NCI-H1930 (cell line): ENCODE data around the gene TANK.
"Not testable (repeated sequence)": the region's sequence is repeated elsewhere in the genome, so short reads cannot be mapped to it uniquely, and the experiment has no call there.

Source experiments
- DNase-seq, 2 experiments: peaks; one replicate each; lab custom pipeline; 2025; lab: John Stamatoyannopoulos, UW

The TANK gene

DNA sequence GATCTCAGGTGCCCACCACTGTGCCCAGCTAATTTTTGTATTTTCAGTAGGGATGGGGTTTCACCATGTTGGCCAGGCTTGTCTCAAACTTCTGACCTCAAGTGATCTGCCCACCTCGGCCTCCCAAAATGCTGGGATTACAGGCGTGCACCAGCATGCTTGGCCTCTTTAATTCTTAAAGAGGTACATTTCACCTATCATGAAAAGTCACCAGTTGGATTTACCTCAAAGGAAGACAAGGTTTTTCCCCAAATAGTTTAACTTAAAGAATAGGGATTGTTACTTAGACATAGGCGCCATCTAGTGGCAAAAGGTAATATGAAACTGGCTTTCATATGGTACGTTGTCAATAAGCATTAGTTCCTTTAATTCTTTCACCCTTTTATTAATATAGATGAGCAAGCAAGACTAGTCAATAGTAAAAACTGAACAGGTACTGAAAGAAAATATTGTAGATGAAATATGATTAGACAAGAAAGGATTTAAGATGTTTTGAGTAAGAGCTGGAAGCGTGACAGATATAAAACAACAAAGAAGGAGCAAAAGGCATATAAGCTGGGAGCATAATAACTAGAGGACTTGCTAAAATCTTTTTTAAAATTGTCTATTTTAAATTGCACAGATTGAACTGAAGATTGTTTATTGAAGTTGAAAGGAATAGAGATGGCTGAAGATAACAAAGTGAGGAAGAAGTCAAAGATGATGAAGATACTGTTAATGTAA, 113.0 kb downstream of the TANK start:
- DNase-seq, result peak; percentile 15 to 34

DNA sequence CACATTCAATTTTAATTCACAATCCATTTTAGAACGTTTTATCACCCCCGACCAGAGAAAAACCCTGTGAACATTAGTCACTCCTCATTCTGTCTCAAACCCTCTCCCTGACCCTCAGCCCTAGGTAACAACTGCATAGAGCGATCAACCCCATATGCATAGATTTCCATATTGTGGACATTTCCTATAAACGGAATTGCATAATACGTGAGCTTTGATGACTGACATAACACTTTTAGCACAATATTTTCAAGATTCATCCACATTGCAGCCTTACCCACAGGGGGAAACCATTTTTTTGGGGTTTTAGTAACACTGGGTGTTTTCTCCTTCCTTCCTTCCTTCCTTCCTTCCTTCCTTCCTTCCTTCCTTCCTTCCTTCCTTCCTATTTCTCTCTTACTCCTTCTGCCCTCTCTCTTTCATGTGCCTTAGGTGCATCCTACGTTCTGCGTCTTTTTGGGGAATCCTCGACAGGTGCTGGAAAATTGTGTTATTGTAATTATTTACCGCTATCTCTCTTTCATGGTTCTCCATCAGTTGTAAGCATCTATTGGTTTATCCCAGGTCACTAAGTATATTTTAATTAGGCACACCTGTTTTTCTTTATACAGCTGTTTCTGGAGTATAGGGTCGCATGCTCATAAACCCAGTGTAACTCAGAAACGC, 118.5 kb downstream of the TANK start:
- DNase-seq, result not testable (repeated sequence)

DNA sequence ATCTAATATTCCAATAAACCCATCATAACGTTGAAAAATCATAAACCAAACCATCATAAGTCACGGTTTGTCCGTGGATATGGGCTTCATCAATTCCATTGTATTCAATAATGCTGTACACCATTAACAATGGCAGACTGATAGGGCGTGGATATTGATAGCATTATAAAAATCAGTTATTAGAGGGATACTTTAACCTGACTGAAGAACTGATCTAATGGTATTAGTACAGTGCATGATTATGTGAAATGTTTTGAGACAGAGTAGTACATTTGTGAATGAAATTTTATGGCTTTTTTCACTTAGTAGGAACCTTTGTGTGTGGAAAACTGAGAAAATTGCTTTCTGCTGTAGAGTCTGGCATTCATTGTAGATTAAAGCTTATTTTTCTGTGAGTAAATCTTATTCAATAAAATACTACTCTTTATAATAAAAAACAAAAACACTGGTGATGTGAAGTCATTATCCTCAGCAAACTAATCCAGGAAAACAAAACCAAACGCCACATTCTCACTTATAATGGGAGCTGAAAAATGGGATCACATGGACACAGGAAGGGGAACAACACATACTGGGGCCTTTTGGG, 119.1 kb downstream of the TANK start:
- DNase-seq, result not testable (repeated sequence)

DNA sequence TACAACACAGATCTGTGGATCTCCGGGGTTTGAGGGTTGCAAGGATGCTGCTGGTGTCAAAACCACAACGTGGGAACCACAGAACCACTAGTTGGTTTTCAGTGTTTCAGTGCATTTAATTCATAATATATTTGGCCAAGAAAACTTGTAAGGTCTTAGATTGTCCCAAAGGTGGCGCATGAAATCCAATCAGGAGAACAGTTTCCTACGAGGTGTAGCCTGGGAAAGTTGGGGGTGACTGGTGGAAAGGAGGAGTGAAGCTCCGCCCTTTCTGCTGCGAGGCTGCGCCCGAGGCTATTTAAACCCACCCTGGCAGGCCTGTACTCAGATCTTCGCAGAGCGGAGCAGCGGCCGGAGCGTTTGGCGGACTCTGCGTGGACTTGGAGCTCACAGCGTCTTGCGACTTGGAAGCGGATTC, 120.7 kb downstream of the TANK start:
- not testable (repeated sequence) for DNase-seq

DNA sequence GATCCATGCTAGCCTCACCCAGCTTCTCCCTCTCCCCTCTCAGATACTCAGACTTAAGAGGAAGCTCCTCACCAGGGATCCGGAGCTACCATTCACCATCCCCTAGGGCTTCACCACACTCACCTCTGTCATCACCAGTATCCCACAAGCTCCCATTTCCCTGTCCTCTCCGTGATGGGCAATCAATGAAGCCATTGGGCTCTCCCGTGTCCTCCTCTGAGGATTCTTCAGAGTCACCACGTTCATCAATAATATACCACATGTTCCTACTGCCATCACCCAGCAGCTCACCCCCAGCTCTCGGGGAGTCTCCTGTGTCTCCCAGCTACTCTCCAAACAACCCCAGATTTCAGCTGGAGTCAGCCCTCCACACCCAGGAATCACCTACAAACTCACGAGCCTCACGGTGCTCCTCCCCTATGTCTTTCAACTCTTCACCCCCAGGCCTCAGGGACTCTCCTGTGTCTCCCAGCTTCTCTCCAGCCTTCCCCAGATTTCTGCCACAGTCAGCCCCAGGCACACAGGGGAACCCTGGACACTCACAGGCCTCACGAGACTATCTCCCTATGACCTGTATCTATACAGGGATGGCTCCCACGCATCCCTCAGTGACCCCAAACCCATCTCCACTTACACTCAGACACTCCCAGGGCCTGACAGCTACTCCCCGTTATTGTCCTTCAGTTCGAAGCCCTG, 121.5 kb downstream of the TANK start:
- DNase-seq, result not testable (repeated sequence)

DNA sequence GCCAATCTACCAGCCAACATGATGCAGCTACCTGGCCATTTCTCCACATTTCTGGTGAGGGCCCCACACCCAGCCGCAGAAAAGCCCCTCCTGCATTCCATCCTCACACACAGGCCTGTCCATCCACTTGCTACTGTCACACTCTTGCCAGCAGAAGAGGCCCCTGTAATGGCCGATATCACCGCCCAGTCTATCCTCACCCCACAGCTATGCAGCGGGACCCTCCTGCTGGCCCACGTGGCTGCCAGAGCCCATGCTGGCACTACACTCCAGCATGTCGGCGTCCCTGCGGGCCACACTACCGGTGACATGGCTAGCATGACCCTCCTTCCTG, 122.0 kb downstream of the TANK start:
- DNase-seq, result not testable (repeated sequence)

DNA sequence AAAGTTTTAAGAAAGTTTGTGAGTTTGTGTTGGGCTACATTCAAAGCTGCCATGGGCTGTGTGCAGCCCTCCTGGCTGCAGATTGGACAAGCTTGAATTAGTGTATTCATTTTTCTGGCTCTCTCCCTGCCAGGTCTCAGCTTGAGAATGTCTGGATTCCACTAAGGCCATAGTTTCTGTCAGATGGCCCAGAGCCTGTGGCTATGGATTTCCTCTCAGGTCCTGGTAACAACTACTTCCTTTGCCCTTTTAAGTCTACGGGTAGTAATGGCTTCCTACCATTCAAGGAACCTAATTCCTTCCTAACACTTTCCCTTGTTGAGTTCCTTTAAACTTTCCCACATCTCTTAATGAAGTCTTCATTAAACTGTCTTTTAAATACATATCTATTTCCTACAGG, 123.7 kb downstream of the TANK start:
- DNase-seq, result no peak
